Skeletal muscle satellite cell (primary cell): ENCODE results near the gene METRN.

Source experiments
- H3K27me3 ChIP-seq: 2 replicates; pipeline ENCODE4 v1.7.0; 2013; ENCODE audit warnings: low read length; ENCODE audit not compliant: control insufficient read depth, insufficient read depth
- H3K36me3 ChIP-seq: 2 replicates; pipeline ENCODE4 v1.7.0; 2013; ENCODE audit warnings: mild to moderate bottlenecking, control low read depth, low read length; ENCODE audit not compliant: insufficient read depth
- H3K4me1 ChIP-seq: 2 replicates; pipeline ENCODE4 v1.7.0; 2013; ENCODE audit warnings: low read length; ENCODE audit not compliant: control insufficient read depth, insufficient read depth
- H3K4me2 ChIP-seq: 2 replicates; pipeline ENCODE4 v1.7.0; 2013; ENCODE audit warnings: mild to moderate bottlenecking, low read length
- H3K4me3 ChIP-seq: 2 replicates; pipeline ENCODE4 v1.7.0; 2013; ENCODE audit warnings: low read length
- H3K9ac ChIP-seq: 2 replicates; pipeline ENCODE4 v1.7.0; 2013; ENCODE audit warnings: mild to moderate bottlenecking, low read depth, low read length, moderate library complexity
- H3K9me3 ChIP-seq: replicated peaks from 2 replicates; pipeline ENCODE4 v1.7.0; 2013; ENCODE audit warnings: mild to moderate bottlenecking, control low read depth, low read length

METRN gene

GRCh38 chr16:678858-679813 is 35.8 kb upstream of the METRN start:
- Histone ChIP-seq H3K27me3 (no peaks in the 10 kb centered on the region), H3K4me3 (peak overlapping the region; percentile 75), H3K36me3 (peaks cover 23% of the 10 kb centered on the region), H3K4me2 (peak overlapping the region; percentile 93), H3K9me3 (no peaks in the 10 kb centered on the region), H3K9ac (peak overlapping the region; percentile 51), H3K4me1 (peaks cover 37% of the 10 kb centered on the region)

- Histone ChIP-seq H3K9ac (peak within 1 kb of the TSS; percentile 91), H3K4me1 (peaks cover 44% of the 10 kb centered on the region), H3K36me3 (peaks cover 24% of the 10 kb centered on the region)
Observed at GRCh38 chr16:679814-680624, 34.9 kb upstream of the METRN start, which contains the start of gene STUB1. STUB1 (plus strand) TSS chr16:680410; CDS start chr16:680526, 116 bp downstream.

GRCh38 chr16:680625-680945 is 34.3 kb upstream of the METRN start:
- peaks cover 41% of the 10 kb centered on the region for H3K4me1 ChIP-seq

More at GRCh38 chr16:679814-680624, 34.9 kb upstream of the METRN start, which contains the start of gene STUB1:
- peak within 1 kb of the TSS; percentile 96 for H3K4me3 ChIP-seq
- peak within 1 kb of the TSS; percentile 100 for H3K4me2 ChIP-seq
- no peaks in the 10 kb centered on the region for H3K27me3 ChIP-seq
- H3K9me3 ChIP-seq, result no peaks in the 10 kb centered on the region

GRCh38 chr16:680967-681745 is 33.8 kb upstream of the METRN start:
- peak overlapping the region; percentile 96 for H3K4me3 ChIP-seq
- H3K27me3 ChIP-seq, result no peaks in the 10 kb centered on the region
- H3K4me1 ChIP-seq, result peaks cover 41% of the 10 kb centered on the region
- no peaks in the 10 kb centered on the region for H3K9me3 ChIP-seq
- peak overlapping the region; percentile 91 for H3K9ac ChIP-seq
- peaks cover 33% of the 10 kb centered on the region for H3K36me3 ChIP-seq
- peak overlapping the region; percentile 100 for H3K4me2 ChIP-seq

More at GRCh38 chr16:680625-680945, 34.3 kb upstream of the METRN start:
- H3K9ac ChIP-seq, result peak overlapping the region; percentile 91
- peaks cover 30% of the 10 kb centered on the region for H3K36me3 ChIP-seq
- no peaks in the 10 kb centered on the region for H3K27me3 ChIP-seq
- H3K9me3 ChIP-seq, result no peaks in the 10 kb centered on the region
- peak overlapping the region; percentile 96 for H3K4me3 ChIP-seq
- H3K4me2 ChIP-seq, result peak overlapping the region; percentile 100

GRCh38 chr16:681746-682427 is 33.0 kb upstream of the METRN start:
- Histone ChIP-seq H3K4me1 (peaks cover 41% of the 10 kb centered on the region), H3K9me3 (no peaks in the 10 kb centered on the region), H3K36me3 (peaks cover 35% of the 10 kb centered on the region), H3K4me3 (peak overlapping the region; percentile 96), H3K9ac (peak overlapping the region; percentile 91), H3K27me3 (no peaks in the 10 kb centered on the region), H3K4me2 (peak overlapping the region; percentile 100)

DNA sequence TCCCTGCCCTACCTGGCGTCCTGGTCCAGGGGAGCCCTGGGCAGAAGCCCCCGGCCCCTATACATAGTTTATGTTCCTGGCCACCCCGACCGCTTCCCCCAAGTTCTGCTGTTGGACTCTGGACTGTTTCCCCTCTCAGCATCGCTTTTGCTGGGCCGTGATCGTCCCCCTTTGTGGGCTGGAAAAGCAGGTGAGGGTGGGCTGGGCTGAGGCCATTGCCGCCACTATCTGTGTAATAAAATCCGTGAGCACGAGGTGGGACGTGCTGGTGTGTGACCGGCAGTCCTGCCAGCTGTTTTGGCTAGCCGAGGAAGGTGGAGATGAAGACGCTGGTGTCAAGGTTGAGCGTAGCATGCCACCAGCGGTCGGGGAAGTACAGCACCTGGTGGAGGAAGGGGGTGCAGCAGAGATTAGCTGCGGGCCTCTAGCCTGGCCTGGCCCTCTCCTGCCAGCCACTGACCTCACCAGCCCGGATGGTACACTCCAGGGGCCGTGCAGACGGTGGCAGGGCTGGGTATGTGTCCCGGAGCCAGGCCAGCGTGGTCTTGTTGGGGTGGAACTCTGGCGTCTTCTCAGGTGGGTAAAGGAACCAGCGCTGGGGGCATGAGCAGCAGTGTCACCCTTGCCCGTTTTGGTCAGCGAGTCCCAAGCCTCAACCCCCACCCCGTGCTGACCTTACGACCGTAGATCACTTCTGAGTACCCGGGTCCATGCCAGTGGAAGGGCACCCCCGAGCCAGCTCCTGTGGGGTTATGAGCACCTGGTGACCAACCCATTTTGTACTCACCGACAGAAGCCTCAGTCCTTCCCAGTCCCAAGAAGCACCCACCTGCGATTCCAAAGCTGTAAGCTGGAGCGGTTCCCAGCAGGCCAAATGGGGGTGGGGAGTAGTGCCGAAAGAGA is 32.2 kb upstream of the METRN start:
- peak overlapping the region; percentile 94 for H3K4me2 ChIP-seq
- H3K9me3 ChIP-seq, result no peaks in the 10 kb centered on the region
- peak overlapping the region; percentile 76 for H3K9ac ChIP-seq
- peak overlapping the region; percentile 79 for H3K4me3 ChIP-seq
- peaks cover 35% of the 10 kb centered on the region for H3K36me3 ChIP-seq
- H3K27me3 ChIP-seq, result no peaks in the 10 kb centered on the region
- peaks cover 41% of the 10 kb centered on the region for H3K4me1 ChIP-seq

- Histone ChIP-seq H3K36me3 (peaks cover 35% of the 10 kb centered on the region), H3K27me3 (no peaks in the 10 kb centered on the region), H3K9me3 (no peaks in the 10 kb centered on the region), H3K4me2 (peak overlapping the region; percentile 94), H3K4me1 (peaks cover 41% of the 10 kb centered on the region), H3K9ac (peak overlapping the region; percentile 76), H3K4me3 (peak overlapping the region; percentile 79)
Observed at GRCh38 chr16:683396-684070, 31.4 kb upstream of the METRN start.

DNA sequence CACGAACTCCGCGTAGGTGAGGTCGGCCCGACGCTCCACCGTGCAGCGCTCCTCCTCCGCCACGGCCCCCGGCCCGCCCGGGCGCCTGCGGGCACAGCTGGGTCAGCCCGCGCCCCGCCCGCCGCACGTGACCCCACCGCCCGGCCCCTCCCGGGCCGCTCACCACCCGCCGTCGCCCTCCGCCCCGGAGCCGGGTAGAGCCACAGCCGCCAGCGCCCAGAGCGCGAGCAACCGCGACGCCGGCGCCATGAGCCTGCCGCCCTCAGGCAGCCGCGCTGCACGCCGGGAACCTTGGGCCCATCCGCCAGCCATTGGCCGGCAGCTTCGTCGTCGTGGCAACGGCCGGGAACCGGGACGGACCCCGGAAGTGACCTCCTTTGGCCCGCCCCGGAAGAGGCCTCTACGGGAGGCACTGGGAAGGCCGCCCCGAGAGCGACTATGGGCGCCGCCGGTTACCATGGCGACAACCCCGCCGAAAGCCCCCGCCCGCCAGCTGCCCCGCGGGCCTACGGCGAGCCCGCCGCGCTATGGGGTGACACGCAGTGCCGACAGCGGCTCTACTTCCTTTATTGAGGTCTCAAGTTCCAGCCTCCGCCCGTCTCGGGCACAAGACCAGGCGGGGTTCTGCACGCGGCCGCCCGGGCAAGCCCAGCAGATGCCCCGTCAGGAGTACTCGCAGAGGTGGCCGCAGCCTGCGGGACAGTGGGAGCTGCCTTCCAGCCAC is 30.7 kb upstream of the METRN start, which contains the start of gene JMJD8:
JMJD8 (minus strand) TSS at position 264 of the 724 bp plus-strand sequence; CDS start at position 249, 15 bp downstream.
- Histone ChIP-seq H3K4me2 (peak within 1 kb of the TSS; percentile 97), H3K4me3 (peak within 1 kb of the TSS; percentile 79), H3K9ac (peak within 1 kb of the TSS; percentile 76), H3K27me3 (no peaks in the 10 kb centered on the region), H3K4me1 (peaks cover 45% of the 10 kb centered on the region), H3K9me3 (no peaks in the 10 kb centered on the region), H3K36me3 (peaks cover 35% of the 10 kb centered on the region)
